Measurements from ENCODE around the gene MED12L.

MED12L gene

GRCh38 chr3:151467069-151467468, 381.6 kb downstream of the MED12L start:
- H3K4me1 ChIP-seq (ENCODE audit: control insufficient read depth, insufficient read depth, low read length, unreplicated experiment): no peaks in the 10 kb centered on the region
- no peaks in the 10 kb centered on the region for H3K36me3 ChIP-seq (ENCODE audit: insufficient read depth, low read length)
- no peak overlapping the region for H3K27ac ChIP-seq (ENCODE audit: low read depth, low read length)
- H2AFZ ChIP-seq (ENCODE audit: low read length, unreplicated experiment): no peak overlapping the region
- H3K27me3 ChIP-seq (ENCODE audit: insufficient read depth, low read length): peaks cover 11% of the 10 kb centered on the region
- no peak overlapping the region for H3K4me3 ChIP-seq (ENCODE audit: low read depth, low read length)
- no peaks in the 10 kb centered on the region for H3K79me2 ChIP-seq (ENCODE audit: control insufficient read depth, insufficient read depth, low read length, unreplicated experiment)

- H2AFZ ChIP-seq (ENCODE audit: low read length, unreplicated experiment): no peak overlapping the region
Measured at GRCh38 chr3:151468284-151468917, 382.9 kb downstream of the MED12L start.

GRCh38 chr3:151476344-151477018, 391.0 kb downstream of the MED12L start:
- no peak overlapping the region for H3K27ac ChIP-seq (ENCODE audit: low read depth, low read length)
- no peak overlapping the region for H2AFZ ChIP-seq (ENCODE audit: low read length, unreplicated experiment)
- H3K79me2 ChIP-seq (ENCODE audit: control insufficient read depth, insufficient read depth, low read length, unreplicated experiment): no peaks in the 10 kb centered on the region
- no peaks in the 10 kb centered on the region for H3K27me3 ChIP-seq (ENCODE audit: insufficient read depth, low read length)
- H3K4me1 ChIP-seq (ENCODE audit: control insufficient read depth, insufficient read depth, low read length, unreplicated experiment): no peaks in the 10 kb centered on the region
- no peaks in the 10 kb centered on the region for H3K36me3 ChIP-seq (ENCODE audit: insufficient read depth, low read length)
- H3K4me3 ChIP-seq (ENCODE audit: low read depth, low read length): no peak overlapping the region

More at GRCh38 chr3:151468284-151468917, 382.9 kb downstream of the MED12L start:
- Histone ChIP-seq H3K36me3 (ENCODE audit: insufficient read depth, low read length) (no peaks in the 10 kb centered on the region), H3K4me3 (ENCODE audit: low read depth, low read length) (no peak overlapping the region), H3K4me1 (ENCODE audit: control insufficient read depth, insufficient read depth, low read length, unreplicated experiment) (no peaks in the 10 kb centered on the region), H3K79me2 (ENCODE audit: control insufficient read depth, insufficient read depth, low read length, unreplicated experiment) (no peaks in the 10 kb centered on the region), H3K27me3 (ENCODE audit: insufficient read depth, low read length) (no peaks in the 10 kb centered on the region), H3K27ac (ENCODE audit: low read depth, low read length) (no peak overlapping the region)

GRCh38 chr3:151477591-151478334, 392.3 kb downstream of the MED12L start:
- no peaks in the 10 kb centered on the region for H3K4me1 ChIP-seq (ENCODE audit: control insufficient read depth, insufficient read depth, low read length, unreplicated experiment)

GRCh38 chr3:151478335-151478697, 392.9 kb downstream of the MED12L start:
- Histone ChIP-seq H3K4me3 (ENCODE audit: low read depth, low read length) (no peak overlapping the region), H2AFZ (ENCODE audit: low read length, unreplicated experiment) (no peak overlapping the region), H3K27ac (ENCODE audit: low read depth, low read length) (no peak overlapping the region), H3K79me2 (ENCODE audit: control insufficient read depth, insufficient read depth, low read length, unreplicated experiment) (no peaks in the 10 kb centered on the region), H3K27me3 (ENCODE audit: insufficient read depth, low read length) (no peaks in the 10 kb centered on the region), H3K36me3 (ENCODE audit: insufficient read depth, low read length) (no peaks in the 10 kb centered on the region), H3K4me1 (ENCODE audit: control insufficient read depth, insufficient read depth, low read length, unreplicated experiment) (no peaks in the 10 kb centered on the region)

More at GRCh38 chr3:151477591-151478334, 392.3 kb downstream of the MED12L start:
- H3K27me3 ChIP-seq (ENCODE audit: insufficient read depth, low read length): no peaks in the 10 kb centered on the region
- no peak overlapping the region for H2AFZ ChIP-seq (ENCODE audit: low read length, unreplicated experiment)
- H3K4me3 ChIP-seq (ENCODE audit: low read depth, low read length): no peak overlapping the region
- H3K36me3 ChIP-seq (ENCODE audit: insufficient read depth, low read length): no peaks in the 10 kb centered on the region
- no peaks in the 10 kb centered on the region for H3K79me2 ChIP-seq (ENCODE audit: control insufficient read depth, insufficient read depth, low read length, unreplicated experiment)
- no peak overlapping the region for H3K27ac ChIP-seq (ENCODE audit: low read depth, low read length)

- Histone ChIP-seq H2AFZ (ENCODE audit: low read length, unreplicated experiment) (no peak overlapping the region), H3K4me3 (ENCODE audit: low read depth, low read length) (no peak overlapping the region), H3K4me1 (ENCODE audit: control insufficient read depth, insufficient read depth, low read length, unreplicated experiment) (no peaks in the 10 kb centered on the region), H3K79me2 (ENCODE audit: control insufficient read depth, insufficient read depth, low read length, unreplicated experiment) (no peaks in the 10 kb centered on the region), H3K27me3 (ENCODE audit: insufficient read depth, low read length) (no peaks in the 10 kb centered on the region), H3K36me3 (ENCODE audit: insufficient read depth, low read length) (no peaks in the 10 kb centered on the region), H3K27ac (ENCODE audit: low read depth, low read length) (no peak overlapping the region)
Measured at GRCh38 chr3:151479452-151479851, 394.0 kb downstream of the MED12L start.

GRCh38 chr3:151480492-151480891, 395.0 kb downstream of the MED12L start:
- H3K4me1 ChIP-seq (ENCODE audit: control insufficient read depth, insufficient read depth, low read length, unreplicated experiment): no peaks in the 10 kb centered on the region
- no peak overlapping the region for H2AFZ ChIP-seq (ENCODE audit: low read length, unreplicated experiment)
- no peaks in the 10 kb centered on the region for H3K79me2 ChIP-seq (ENCODE audit: control insufficient read depth, insufficient read depth, low read length, unreplicated experiment)
- H3K27ac ChIP-seq (ENCODE audit: low read depth, low read length): no peak overlapping the region
- no peaks in the 10 kb centered on the region for H3K36me3 ChIP-seq (ENCODE audit: insufficient read depth, low read length)
- no peaks in the 10 kb centered on the region for H3K27me3 ChIP-seq (ENCODE audit: insufficient read depth, low read length)
- no peak overlapping the region for H3K4me3 ChIP-seq (ENCODE audit: low read depth, low read length)

- Histone ChIP-seq H3K79me2 (ENCODE audit: control insufficient read depth, insufficient read depth, low read length, unreplicated experiment) (no peaks in the 10 kb centered on the region), H3K4me3 (ENCODE audit: low read depth, low read length) (no peak overlapping the region), H3K27me3 (ENCODE audit: insufficient read depth, low read length) (no peaks in the 10 kb centered on the region), H3K4me1 (ENCODE audit: control insufficient read depth, insufficient read depth, low read length, unreplicated experiment) (no peaks in the 10 kb centered on the region), H3K36me3 (ENCODE audit: insufficient read depth, low read length) (no peaks in the 10 kb centered on the region), H2AFZ (ENCODE audit: low read length, unreplicated experiment) (no peak overlapping the region), H3K27ac (ENCODE audit: low read depth, low read length) (no peak overlapping the region)
Measured at GRCh38 chr3:151483488-151483887, 398.0 kb downstream of the MED12L start.

GRCh38 chr3:151483961-151484520, 398.6 kb downstream of the MED12L start:
- Histone ChIP-seq H3K27ac (ENCODE audit: low read depth, low read length) (no peak overlapping the region), H2AFZ (ENCODE audit: low read length, unreplicated experiment) (no peak overlapping the region), H3K36me3 (ENCODE audit: insufficient read depth, low read length) (no peaks in the 10 kb centered on the region)

More at GRCh38 chr3:151483961-151484520, 398.6 kb downstream of the MED12L start:
- Histone ChIP-seq H3K4me3 (ENCODE audit: low read depth, low read length) (no peak overlapping the region), H3K27me3 (ENCODE audit: insufficient read depth, low read length) (no peaks in the 10 kb centered on the region), H3K4me1 (ENCODE audit: control insufficient read depth, insufficient read depth, low read length, unreplicated experiment) (no peaks in the 10 kb centered on the region), H3K79me2 (ENCODE audit: control insufficient read depth, insufficient read depth, low read length, unreplicated experiment) (no peaks in the 10 kb centered on the region)

Data from ACC112 (cell line).